Measurements from ENCODE around the gene PLIN3.
"Not testable (repeated sequence)": the region's sequence is repeated elsewhere in the genome, so short reads cannot be mapped to it uniquely, and the experiment has no call there.

Gene PLIN3, protein sequence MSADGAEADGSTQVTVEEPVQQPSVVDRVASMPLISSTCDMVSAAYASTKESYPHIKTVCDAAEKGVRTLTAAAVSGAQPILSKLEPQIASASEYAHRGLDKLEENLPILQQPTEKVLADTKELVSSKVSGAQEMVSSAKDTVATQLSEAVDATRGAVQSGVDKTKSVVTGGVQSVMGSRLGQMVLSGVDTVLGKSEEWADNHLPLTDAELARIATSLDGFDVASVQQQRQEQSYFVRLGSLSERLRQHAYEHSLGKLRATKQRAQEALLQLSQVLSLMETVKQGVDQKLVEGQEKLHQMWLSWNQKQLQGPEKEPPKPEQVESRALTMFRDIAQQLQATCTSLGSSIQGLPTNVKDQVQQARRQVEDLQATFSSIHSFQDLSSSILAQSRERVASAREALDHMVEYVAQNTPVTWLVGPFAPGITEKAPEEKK

DNA sequence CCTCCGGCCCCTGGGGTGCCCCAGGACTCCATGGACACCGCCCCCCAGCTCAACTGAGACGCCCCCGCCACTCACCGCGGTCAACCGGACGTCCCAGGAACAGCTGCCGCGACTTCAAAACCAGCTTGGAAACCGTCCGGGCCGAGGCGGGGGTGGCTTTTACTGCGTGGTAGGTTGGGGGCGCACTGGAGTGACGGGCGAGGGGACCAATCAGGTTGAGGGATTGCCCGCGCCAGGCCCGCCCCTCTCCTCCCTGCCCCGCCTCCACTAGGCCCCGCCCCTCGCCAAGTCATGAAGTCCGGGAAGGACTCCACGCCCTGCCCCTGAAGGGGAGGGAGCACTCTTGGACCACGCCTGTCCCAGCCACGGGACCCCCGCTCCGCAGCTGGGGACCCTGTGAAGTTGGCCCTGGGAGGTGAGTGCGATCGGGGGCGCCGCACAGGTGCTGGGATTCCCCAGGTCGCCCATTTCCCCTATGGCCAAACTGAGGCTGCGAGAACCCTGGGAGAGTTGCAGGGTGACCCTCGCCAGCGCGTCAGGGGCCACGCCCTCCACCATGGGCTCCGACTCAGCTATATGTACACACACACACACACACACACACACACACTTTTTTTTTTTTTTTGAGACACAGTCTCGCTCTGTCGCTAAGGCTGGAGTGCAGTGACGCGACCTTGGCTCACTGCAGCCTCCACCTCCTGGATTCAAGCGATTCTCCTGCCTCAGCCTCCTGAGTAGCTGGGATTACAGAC, at the start of gene PLIN3:
PLIN3 (minus strand) TSS at position 134 of the 752 bp plus-strand sequence. CDS start 6,273 bp downstream, outside the sequence.
- DNase-seq (ENCODE audit: low read depth): peak; percentile 96

DNA sequence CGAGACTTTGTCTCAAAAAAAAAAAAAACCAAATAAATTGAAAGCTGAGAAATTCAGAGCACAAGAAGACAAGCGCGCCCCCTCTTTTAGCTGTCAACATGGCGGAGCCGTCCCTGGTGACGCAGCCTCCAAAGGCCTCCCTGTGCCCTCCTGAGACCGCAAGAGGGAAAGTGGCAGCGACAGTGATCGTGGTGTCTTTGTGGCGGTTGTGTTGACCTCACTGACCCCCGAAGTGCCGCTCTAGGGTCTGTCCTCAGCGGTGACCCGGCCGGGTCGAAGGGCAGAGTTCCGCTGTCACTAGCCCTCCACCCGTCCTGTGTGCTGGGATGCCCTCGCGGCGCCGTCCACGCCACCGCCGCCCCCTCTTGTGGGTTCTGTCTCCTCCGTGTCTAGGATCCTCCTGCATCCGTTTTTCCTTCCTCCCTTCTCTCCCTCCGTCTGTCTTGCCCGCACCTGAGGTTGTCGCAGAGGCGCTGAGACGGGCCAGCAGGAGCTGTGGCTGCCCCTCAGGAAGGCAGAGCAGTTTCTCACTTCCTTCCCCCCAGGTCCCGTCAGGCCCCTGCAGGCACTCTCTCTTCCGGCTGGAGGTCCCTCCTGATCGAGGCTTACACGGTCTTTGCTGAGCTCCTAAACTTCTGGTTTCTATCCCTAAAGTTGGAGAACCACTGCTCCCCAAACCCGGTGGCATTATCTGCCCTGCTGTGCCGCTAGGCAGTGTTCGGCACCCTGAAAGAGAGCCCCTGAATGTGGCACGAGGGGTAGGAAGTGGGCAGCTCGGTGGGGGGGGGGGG, 49.0 kb upstream of the PLIN3 start:
- no peak for DNase-seq (ENCODE audit: low read depth)

DNA sequence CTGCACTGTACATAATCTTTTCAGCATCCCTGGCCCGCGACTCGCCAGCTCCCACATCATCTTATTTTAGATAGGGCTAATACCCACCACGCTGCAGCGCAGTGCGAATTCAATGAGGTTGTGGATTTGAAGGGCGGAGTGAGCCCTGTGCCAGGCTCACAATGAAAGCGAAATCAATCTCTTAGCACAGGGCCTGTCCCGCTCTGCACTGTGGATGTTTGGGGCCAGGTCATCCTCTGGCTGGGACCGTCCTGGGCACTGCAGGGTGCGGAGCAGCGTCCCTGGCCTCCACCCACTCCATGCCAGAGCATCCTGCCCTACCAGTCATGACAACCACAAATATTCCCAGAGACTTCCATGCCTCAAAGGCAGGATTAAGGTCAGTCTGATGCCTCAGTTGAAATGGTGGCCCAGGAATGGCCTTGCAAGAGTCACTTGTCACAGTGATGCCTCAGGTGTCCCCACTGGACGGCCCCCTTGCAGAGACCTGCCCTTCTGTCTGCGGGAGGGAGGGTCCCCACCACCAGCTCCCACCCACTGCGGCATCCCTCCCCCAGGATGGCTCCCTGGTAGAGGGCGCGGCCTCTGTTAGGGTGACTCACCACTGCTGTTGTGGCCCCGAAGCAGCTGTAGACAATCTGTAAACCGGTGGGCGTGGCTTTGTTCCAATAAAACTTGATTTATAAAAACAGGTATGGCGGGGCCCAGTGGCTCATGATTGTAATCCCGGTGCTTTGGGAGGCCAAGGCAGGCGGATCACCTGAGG, 47.5 kb upstream of the PLIN3 start:
- DNase-seq (ENCODE audit: low read depth): peak; percentile 50

DNA sequence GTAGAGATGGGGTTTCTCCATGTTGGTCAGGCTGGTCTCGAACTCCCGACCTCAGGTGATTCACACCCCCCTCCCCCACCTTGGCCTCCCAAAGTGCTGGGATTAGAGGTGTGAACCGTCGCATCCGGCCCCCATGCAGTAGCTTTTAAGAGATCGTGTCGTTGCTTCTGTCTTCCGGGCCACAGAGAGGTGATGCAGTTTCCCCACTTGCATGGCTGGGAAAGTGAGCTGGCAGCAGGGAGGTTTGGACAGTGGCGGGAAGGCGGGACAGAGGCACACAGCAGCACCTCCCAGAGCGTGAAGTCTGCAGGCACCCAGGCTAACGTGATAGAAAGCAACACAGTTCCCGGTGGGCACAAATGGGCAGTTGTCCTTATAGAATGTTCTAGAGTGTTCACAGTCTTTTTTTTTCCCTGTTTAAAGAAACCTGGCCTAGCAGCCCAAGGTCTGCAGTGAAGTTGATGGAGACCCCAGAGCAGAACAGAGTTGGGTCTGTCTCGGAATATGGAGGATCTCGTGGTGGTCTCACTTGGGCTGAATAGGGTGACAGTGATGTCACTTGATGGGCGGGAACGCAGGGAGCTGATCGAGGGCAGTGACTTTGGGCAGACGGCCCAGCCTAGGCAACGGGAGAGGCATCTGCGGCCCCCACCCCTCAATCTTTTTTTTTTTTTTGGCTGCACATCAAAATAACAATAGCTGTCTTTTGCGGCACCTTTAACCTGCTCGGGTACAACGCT, 46.7 kb upstream of the PLIN3 start:
- DNase-seq (ENCODE audit: low read depth): no peak

DNA sequence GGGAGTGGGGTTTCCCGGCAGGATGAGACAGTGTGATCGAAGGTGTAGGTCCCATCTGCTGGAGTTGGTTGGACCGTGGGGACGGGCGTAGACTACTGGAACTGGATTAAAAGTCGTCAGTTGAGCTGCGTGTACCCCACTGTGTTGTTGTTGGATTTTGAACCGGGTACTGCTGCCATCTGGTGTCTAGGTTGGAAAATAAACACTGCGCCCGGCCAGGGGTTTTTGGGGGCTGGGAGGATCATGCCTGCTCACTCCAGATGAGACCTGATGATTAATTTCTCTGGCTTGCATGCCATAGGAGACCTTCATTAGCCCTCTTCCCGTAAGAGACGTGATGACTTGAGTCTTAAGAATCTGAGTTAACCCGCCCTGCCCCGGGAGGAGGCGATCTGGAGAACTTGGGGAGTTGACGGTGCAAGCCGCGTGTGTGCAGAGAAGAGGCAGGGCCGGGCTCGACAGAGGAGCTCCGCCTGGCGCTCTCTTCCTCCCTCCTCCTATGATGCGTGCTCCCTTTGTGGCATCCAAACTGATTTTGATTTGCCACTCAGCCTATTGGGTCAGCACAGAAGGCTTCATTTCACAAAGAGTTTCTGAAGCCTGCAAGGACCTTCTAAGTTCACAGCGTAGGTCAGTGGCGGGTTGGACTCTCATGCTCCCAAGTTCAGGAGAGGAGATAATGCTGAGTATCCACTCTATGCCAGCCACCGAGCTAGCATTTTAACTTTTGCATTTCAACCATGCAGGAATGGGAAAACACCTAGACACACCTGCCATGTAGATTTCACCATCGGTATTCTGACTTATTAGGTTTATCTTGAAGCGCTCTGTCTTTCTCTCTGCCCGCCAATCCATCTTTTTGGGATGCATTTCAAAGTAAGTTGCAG, 44.6 kb upstream of the PLIN3 start:
- DNase-seq (ENCODE audit: low read depth): peak; percentile 100

DNA sequence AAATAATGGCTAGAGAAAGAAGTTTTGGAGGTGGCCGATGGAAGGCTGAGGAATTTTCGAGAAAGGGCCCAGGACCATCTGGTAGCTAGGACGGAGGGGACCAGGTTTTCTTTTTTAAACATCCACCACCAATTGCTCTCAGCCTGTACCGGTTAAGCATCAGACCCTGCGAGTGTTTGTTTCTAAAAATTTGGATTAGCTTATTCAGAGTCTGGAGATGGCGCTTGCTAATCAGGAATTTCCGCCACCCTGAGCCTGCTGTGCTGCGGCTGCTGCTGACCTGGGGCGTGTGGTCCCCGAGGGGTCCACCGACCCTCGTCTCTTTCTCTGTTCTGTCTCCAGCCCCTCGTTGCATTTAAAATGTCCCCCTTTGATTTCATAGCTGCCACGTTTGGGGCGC, 43.8 kb upstream of the PLIN3 start:
- DNase-seq (ENCODE audit: low read depth): no peak

DNA sequence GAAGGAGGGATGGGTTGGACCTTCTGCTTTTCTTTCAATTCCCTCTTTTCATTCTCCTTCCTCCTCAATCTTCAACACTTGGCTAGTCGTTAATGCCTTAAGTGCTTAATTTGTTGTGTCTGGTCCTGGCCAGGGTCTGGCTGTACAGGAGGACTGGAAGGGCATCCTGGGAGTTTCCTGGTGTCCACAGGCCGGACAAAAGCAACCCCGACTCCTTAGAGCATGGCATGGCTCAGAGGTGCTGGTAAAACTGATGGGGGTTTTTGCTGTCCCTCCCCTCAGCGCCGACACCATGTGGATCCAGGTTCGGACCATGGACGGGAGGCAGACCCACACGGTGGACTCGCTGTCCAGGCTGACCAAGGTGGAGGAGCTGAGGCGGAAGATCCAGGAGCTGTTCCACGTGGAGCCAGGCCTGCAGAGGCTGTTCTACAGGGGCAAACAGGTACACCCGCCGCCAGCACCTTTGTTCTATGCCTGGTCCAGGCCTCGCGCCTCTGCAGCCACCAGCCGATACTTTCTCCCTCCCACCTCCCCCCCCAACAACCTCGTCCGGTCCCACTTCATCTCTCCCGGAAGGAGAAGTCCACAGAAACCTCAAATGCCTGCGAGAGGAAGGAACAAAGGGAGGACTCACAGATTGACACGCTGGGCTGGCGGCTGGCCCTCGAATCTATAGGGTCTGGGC, 43.3 kb upstream of the PLIN3 start:
- DNase-seq (ENCODE audit: low read depth): peak; percentile 49

DNA sequence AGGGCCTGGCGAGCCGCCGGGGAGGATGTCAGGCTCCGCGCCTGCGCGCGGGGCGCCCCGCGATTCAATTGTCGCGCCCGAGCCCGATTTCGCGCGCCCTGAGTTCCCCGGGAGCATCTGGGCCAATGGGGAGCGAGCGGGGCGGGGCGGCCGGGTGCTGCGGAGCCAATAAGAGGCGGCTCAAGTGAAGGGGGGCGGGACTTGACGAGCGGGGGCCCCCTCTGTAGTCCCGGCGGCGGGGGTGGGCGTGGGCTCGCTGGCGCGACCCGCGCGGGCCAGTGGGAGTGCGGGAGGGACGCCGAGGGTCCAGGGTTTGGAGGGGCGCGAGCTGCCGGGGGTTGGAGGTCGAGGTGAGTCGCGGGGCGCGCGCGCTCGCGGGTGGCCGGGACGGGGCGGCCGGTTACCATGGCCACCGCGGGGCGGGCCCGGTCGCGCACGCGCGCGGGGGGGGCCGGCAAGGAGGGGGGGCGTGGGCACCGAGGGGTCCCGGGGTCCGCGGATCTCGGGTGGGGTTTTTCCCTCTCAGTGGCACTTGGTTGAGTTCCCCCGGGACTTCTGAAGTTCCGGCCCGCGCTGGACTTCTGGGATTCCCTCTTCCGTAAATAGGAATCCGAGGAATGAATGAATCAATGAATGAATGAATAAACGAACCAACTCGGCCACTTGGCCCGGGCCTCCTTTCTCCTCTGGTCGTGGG, 42.6 kb upstream of the PLIN3 start:
- DNase-seq (ENCODE audit: low read depth): peak; percentile 87

DNA sequence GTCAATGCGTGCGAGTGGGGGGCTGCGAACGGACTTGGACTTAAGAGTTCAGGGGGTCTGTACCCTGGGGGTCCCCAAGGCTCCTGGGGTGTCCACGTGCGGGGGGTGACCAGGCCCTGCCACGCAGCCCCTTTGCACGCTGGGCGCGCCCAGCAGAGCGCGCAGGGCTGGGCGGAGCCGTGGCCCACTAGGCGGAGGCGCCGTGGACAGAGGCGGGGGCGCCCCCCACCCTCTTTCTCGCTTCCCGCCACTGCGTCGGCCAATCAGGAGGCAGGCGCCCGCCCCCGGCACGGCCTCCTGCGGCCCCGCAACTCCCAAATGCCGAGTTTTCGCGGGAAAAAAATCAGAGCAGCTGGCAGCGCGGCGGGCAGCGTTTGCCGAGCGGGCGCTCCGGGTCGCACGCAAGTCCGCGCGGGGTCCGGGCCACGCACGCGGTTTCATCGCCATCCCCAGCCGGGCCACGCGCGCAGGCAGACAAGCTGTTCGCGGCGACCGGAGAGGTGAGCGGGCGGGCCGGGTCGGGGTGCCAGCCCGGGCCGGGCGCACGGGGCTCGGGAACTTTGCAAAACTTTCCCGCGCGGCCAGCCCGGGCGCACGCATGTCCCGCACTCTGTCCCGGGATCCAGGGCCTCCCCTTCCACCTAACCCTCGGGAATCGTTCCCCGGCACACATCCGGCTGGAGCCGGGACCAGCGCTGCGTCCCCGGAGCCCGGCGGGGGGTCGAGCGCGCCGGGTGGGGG, 41.9 kb upstream of the PLIN3 start, which contains the start of gene UHRF1:
UHRF1 (plus strand) TSS at position 346 of the 741 bp plus-strand sequence. CDS start 1,385 bp downstream, outside the sequence.
- DNase-seq (ENCODE audit: low read depth): no peak

DNA sequence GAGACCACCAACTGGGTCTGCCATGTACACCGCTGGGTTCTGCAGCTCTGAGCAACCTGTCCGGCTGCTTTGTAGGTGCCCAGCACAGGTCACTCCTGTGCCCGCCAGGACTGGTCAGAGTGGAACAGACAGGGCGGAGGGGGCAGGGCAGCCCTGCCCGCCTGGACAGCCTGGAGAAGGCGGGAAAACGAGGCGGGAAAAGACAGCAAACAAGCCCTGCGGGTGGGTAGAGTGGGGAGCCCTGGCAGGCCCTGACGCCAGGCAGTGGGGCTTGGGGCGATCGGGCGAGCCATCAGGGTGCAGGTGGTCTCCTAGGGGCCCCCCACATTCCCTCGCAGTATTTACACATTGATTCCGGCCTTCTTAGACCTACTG, 41.3 kb upstream of the PLIN3 start:
- no peak for DNase-seq (ENCODE audit: low read depth)

DNA sequence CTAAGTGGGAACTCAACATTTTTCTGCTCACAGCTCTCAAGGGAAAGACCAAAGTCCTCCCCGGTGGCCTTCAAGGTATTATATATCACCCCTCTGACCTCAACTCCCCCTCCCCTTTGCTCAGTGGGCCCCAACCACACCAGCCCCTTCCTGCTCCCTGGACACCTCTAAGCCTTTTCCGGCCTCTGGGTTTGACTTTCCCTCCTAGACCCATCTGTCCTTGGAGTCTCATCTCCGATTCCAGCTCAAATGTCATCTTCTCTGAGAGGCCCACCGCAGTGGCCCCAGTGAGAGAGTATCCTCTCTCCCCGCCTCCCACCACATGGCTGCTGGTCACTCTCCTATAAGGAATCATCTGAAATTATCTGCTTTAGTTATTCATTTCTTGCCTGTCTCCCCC, 40.9 kb upstream of the PLIN3 start:
- no peak for DNase-seq (ENCODE audit: low read depth)

DNA sequence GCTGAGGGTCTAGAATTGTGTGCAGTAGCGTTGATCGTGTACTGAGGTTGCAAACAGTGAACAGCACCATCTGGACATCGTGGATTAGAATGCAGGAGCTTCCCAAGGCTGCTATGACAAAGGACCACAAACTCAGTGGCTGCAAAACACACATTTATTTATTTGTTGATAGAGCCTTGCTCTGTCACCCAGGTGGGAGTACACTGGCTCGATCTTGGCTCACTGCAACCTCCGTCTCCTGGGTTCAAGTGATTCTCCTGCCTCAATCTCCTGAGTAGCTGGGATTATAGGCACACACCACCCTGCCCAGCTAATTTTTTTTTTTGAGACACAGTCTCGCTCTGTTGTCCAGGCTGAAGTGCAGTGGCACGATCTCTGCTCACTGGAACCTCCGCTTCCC, 39.5 kb upstream of the PLIN3 start:
- no peak for DNase-seq (ENCODE audit: low read depth)

DNA sequence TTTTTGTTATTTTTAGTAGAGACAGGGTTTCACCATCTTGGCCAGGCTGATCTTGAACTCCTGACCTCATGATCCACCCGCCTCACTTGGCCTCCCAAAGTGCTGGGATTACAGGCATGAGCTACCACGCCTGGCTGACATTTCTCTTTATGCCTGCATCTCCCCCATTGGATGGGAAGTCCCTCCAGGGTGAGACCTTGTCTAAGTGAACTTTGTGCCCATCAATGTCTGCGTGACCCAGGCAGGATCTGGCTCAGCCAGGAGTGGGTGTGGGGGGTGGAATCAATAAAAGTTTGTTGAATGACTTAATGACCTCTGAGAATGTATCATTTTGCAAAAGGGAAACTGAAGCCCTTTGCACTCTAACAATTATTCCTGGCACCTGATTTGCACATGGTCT, 37.0 kb upstream of the PLIN3 start:
- DNase-seq (ENCODE audit: low read depth): no peak

DNA sequence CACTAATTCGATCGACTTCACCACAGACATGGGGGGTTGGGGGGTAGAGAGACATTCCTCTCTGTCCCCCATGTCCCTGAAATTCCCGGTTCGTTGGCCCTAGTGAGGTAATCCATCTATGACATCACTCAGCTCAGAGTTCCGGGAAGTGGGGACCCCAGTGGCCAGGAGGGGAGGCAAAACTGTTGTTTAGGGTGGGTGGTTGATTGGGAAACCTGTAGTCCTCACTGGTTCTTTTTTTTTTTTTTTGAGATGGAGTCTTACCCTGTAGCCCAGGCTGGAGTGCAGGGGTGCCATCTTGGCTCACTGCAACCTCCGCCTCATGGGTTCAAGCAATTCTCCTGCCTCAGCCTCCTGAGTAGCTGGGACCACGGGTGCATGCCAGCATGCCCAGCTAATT, 35.3 kb upstream of the PLIN3 start, which contains the start of gene ARRDC5:
ARRDC5 (minus strand) TSS at position 101 of the 400 bp plus-strand sequence; CDS start at position 30, 71 bp downstream.
- no peak for DNase-seq (ENCODE audit: low read depth)

DNA sequence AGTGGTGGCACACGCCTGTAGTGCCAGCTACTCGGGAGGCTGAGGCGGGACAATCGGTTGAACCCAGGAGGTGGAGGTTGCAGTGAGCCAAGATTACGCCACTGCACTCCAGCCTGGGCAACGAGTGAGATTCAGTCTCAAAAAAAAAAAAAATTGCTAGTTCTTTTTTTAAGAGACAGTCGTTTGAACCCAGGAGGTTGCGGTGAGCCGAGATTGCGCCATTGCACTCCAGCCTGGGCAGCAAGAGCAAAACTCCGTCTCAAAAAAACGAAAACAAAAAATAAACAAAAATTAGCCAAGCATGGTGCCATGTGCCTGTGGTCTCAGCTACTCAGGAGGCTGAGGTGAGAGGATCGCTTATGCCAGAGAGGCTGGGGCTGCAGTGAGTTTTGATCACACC, 33.4 kb upstream of the PLIN3 start:
- not testable (repeated sequence) for DNase-seq (ENCODE audit: low read depth)

DNA sequence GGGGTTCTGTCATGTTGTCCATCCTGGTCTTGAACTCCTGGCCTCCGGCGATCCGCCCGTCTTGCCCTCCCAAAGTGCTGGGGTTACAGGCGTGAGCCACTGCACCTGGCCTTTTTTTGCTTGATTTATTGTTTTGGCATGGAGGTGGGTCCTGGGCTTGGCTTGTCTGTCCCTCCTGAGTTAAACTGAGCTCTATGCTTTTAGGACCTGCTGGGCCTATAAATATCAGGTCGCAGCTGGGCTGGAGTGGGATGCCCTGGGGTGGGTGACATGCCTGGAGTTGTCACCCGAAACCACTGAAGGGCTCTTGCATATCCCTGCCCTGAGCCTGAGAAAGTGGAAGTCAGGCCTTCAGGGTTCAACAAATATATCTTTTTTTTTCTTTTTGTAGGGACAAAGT, 29.7 kb upstream of the PLIN3 start:
- DNase-seq (ENCODE audit: low read depth): no peak

DNA sequence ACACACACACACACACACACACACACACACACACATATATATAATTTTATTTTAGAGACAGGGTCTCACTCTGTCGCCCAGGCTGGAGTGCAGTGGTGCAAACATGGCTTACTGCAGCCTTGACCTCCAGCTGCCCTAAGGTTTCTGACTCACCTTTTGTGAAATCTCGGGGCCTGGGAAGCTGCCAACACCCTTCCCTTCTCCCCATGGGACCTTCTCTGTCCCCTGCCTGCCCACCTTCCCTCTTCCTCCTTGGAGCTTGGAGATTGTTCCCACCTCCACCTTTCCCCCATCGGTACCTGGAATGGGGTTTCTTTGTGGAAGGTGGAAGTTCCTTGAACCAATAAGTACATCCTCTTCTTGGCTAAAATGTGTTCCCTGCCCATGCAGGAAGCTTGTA, 28.9 kb upstream of the PLIN3 start:
- no peak for DNase-seq (ENCODE audit: low read depth)

DNA sequence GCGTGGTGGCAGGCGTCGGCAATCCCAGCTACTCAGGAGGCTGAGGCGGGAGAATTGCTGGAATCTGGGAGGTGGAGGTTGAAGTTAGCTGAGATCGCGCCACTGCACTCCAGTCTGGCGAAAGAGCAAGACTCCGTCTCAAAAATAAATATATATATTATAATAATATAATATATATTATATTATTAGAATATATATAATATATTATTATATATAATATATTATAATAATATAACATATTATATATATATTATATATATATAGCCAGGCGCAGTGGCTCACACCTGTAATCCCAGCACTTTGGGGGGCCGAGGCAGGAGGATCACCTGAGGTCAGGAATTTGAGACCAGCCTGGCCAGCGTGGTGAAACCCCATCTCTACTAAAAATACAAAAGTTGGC, 25.5 kb upstream of the PLIN3 start:
- not testable (repeated sequence) for DNase-seq (ENCODE audit: low read depth)
